ENCODE data around the gene ZNF777.

ZNF777 gene

GRCh38 chr7:149493366-149493765 lies 32.5 kb upstream of the ZNF777 start:
- H3K4me3 ChIP-seq = no peak overlapping the region

GRCh38 chr7:149490083-149490760 lies 29.4 kb upstream of the ZNF777 start:
- no peak for DNase-seq (ENCODE audit: low spot score)
- H3K27ac ChIP-seq = no peak overlapping the region
- no peak for TF ChIP-seq CTCF (IDR thresholded peaks at IDR 0.05)
- no peak overlapping the region for H3K4me3 ChIP-seq

More at GRCh38 chr7:149493366-149493765, 32.5 kb upstream of the ZNF777 start:
- no peak for DNase-seq (ENCODE audit: low spot score)
- no peak for TF ChIP-seq CTCF (IDR thresholded peaks at IDR 0.05)
- no peak overlapping the region for H3K27ac ChIP-seq

- H3K27ac ChIP-seq = no peak overlapping the region
Observed at GRCh38 chr7:149489391-149490024, 28.6 kb upstream of the ZNF777 start.

GRCh38 chr7:149479568-149479967 lies 18.7 kb upstream of the ZNF777 start:
- no peak for DNase-seq (ENCODE audit: low spot score)
- no peak for TF ChIP-seq CTCF (IDR thresholded peaks at IDR 0.05)
- Histone ChIP-seq H3K27ac (no peak overlapping the region), H3K4me3 (no peak overlapping the region)

More at GRCh38 chr7:149489391-149490024, 28.6 kb upstream of the ZNF777 start:
- no peak for DNase-seq (ENCODE audit: low spot score)
- H3K4me3 ChIP-seq = no peak overlapping the region
- TF ChIP-seq CTCF (IDR thresholded peaks at IDR 0.05) = no peak

- DNase-seq (ENCODE audit: low spot score) = no peak
- TF ChIP-seq CTCF (IDR thresholded peaks at IDR 0.05) = no peak
- H3K27ac ChIP-seq = no peak overlapping the region
- H3K4me3 ChIP-seq = no peak overlapping the region
Observed at GRCh38 chr7:149478754-149479153, 17.9 kb upstream of the ZNF777 start.

- TF ChIP-seq CTCF (IDR thresholded peaks at IDR 0.05) = no peak
- Histone ChIP-seq H3K27ac (no peak overlapping the region), H3K4me3 (no peak overlapping the region)
- DNase-seq (ENCODE audit: low spot score) = no peak
Observed at GRCh38 chr7:149477494-149478443, 16.9 kb upstream of the ZNF777 start.

Data from coronary artery (tissue), 2 donors.